ENCODE measurements around the gene FFAR1.

- TF ChIP-seq CTCF (IDR thresholded peaks at IDR 0.05): no peak
- TF ChIP-seq EZH2 (IDR thresholded peaks at IDR 0.05; ENCODE audit: borderline replicate concordance, insufficient read depth, low read depth, low read length, poor library complexity, severe bottlenecking): no peak
These were observed 17.2 kb upstream of the FFAR1 start for GRCh38 chr19:35330475-35330874.
